ENCODE measurements around the gene CD300E.

DNA sequence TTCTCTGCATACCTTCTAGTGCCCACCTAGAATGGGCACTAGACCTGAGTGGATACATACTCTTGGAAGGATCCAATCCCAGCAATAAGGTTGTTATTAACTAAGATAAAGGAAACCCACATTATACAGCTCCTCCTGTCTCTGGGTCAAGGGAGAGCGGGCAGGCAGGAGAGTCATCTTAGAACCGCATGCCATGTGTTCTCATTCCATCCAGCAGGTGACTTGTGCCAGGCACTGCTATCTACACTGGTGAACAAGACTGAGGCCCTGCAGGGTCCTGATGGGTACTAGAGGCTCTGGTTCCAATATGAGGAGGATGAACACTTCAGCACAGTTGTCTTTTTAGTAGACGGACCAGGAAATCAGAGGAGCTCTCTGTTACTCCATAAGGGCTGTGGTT, 50.4 kb downstream of the CD300E start:
- TF ChIP-seq CTCF (IDR thresholded peaks at IDR 0.05; ENCODE audit: low read depth, low read length, poor library complexity, severe bottlenecking) (no peak), EZH2phosphoT487 (IDR thresholded peaks at IDR 0.05; ENCODE audit: borderline replicate concordance, low read length) (no peak)
